Smooth muscle cell (in vitro differentiated cells): Measurements from ENCODE around the gene BAIAP2. TPM values are rescaled to one million over a fixed set of nuclear protein-coding genes. Genes with fewer than 3 reads are reported as not detected.

Experiments used
- DNase-seq: peaks from one replicate; lab custom pipeline; 2025; ENCODE audit not compliant: unreplicated experiment; lab: John Stamatoyannopoulos, UW
- H2AFZ ChIP-seq: fragments of 200-600 bp; sonication (generic); 2 replicates; pipeline ENCODE4 v1.6.0; 2016; ENCODE audit warnings: antibody characterized with exemption, low read depth, mild to moderate bottlenecking
- H3F3A ChIP-seq: fragments of 200-600 bp; sonication (generic); 2 replicates; pipeline ENCODE4 v1.6.0; 2017; ENCODE audit warnings: antibody characterized with exemption, low read depth
- H3K27ac ChIP-seq: fragments of 200-600 bp; sonication (generic); 2 replicates; pipeline ENCODE4 v1.5.1; 2016; ENCODE audit warnings: low read depth, mild to moderate bottlenecking
- H3K27me3 ChIP-seq: fragments of 200-600 bp; sonication (generic); 2 replicates; pipeline ENCODE4 v1.6.1; 2016; ENCODE audit warnings: low read depth, mild to moderate bottlenecking
- H3K36me3 ChIP-seq: fragments of 200-600 bp; sonication (generic); 2 replicates; pipeline ENCODE4 v1.5.1; 2016; ENCODE audit warnings: low read depth
- H3K4me1 ChIP-seq: fragments of 200-600 bp; sonication (generic); 2 replicates; pipeline ENCODE4 v1.5.1; 2016; ENCODE audit warnings: low read depth
- H3K4me2 ChIP-seq: fragments of 200-600 bp; sonication (generic); 2 replicates; pipeline ENCODE4 v1.6.0; 2016; ENCODE audit warnings: mild to moderate bottlenecking
- H3K4me3 ChIP-seq: fragments of 200-600 bp; sonication (generic); 2 replicates; pipeline ENCODE4 v1.5.1; 2016; ENCODE audit warnings: mild to moderate bottlenecking
- H3K79me2 ChIP-seq: fragments of 200-600 bp; sonication (generic); 2 replicates; pipeline ENCODE4 v1.6.0; 2016; ENCODE audit warnings: low read depth, mild to moderate bottlenecking
- H3K9ac ChIP-seq: fragments of 200-600 bp; sonication (generic); 2 replicates; pipeline ENCODE4 v1.6.0; 2016; ENCODE audit warnings: low read depth
- H3K9me3 ChIP-seq: fragments of 200-600 bp; sonication (generic); replicated peaks from 2 replicates; pipeline ENCODE4 v1.5.1; 2016; ENCODE audit warnings: low read depth
- H4K20me1 ChIP-seq: fragments of 200-600 bp; sonication (generic); 2 replicates; pipeline ENCODE4 v1.6.0; 2016; ENCODE audit warnings: low read depth
- CTCF ChIP-seq: fragments of 200-600 bp; sonication (generic); IDR thresholded peaks from 2 replicates; pipeline ENCODE4 v1.5.1; 2017; ENCODE audit warnings: borderline replicate concordance, mild to moderate bottlenecking, antibody characterized with exemption; ENCODE audit not compliant: insufficient read depth, poor library complexity, severe bottlenecking
- WGBS: methylation state at CpG from one replicate; pipeline ENCODE4 v1.1.7; 2016; ENCODE audit warnings: low lambda C conversion rate; 5-methylcytosine and 5-hydroxymethylcytosine counted together
- polyA plus RNA-seq: library from polyadenylated mRNA; unstranded; fragments of >200 nt; fragmentation: Nextera tagmentation; extraction: Ambion mirVana; gene quantifications from 2 replicates; pipeline ENCODE4 v1.2.1, GENCODE V29; 2016
- total RNA-seq: library from RNA; depleted of rRNA; stranded (reverse); fragments of >200 nt; gene quantifications from 2 replicates; pipeline ENCODE4 v1.2.3, GENCODE V29; 2014

BAIAP2 gene
- total and polyA plus RNA-seq, 2 experiments from 2014 or later: 26.6 to 41.9 TPM

- no peaks in the 10 kb centered on the region for H3K9me3 ChIP-seq
- peaks cover 8% of the 10 kb centered on the region for H3K4me1 ChIP-seq
- H3K4me2 ChIP-seq: peak overlapping the region; percentile 89
- no peak for TF ChIP-seq CTCF
- 22% methylated on average over 19 of the region's 72 CpGs for WGBS
- no peaks in the 10 kb centered on the region for H4K20me1 ChIP-seq
- H3K79me2 ChIP-seq: no peaks in the 10 kb centered on the region
- H2AFZ ChIP-seq: no peak overlapping the region
- H3K4me3 ChIP-seq: peak overlapping the region; percentile 42
- no peaks in the 10 kb centered on the region for H3F3A ChIP-seq
- no peak overlapping the region for H3K27ac ChIP-seq
- peaks cover 37% of the 10 kb centered on the region for H3K27me3 ChIP-seq
- no peak for DNase-seq
- H3K9ac ChIP-seq: no peak overlapping the region
- no peaks in the 10 kb centered on the region for H3K36me3 ChIP-seq
Measured at GRCh38 chr17:81003711-81004475, 31.1 kb upstream of the BAIAP2 start.

GRCh38 chr17:81006891-81007290 lies 28.1 kb upstream of the BAIAP2 start:
- Histone ChIP-seq H3K79me2 (no peaks in the 10 kb centered on the region), H3K9ac (no peak overlapping the region), H4K20me1 (no peaks in the 10 kb centered on the region), H3K4me1 (peaks cover 8% of the 10 kb centered on the region), H3F3A (no peaks in the 10 kb centered on the region), H3K27ac (no peak overlapping the region), H3K9me3 (peaks cover 3% of the 10 kb centered on the region), H3K27me3 (peaks cover 37% of the 10 kb centered on the region), H3K4me3 (no peak overlapping the region), H3K36me3 (no peaks in the 10 kb centered on the region), H3K4me2 (no peak overlapping the region), H2AFZ (no peak overlapping the region)
- TF ChIP-seq CTCF: no peak
- 83% methylated on average over 10 of the region's 10 CpGs for WGBS
- DNase-seq: no peak

GRCh38 chr17:81008140-81008539 lies 26.8 kb upstream of the BAIAP2 start:
- no peaks in the 10 kb centered on the region for H3K79me2 ChIP-seq
- no peak for DNase-seq
- peaks cover 37% of the 10 kb centered on the region for H3K27me3 ChIP-seq
- TF ChIP-seq CTCF: no peak
- H4K20me1 ChIP-seq: no peaks in the 10 kb centered on the region
- peaks cover 8% of the 10 kb centered on the region for H3K4me1 ChIP-seq
- H2AFZ ChIP-seq: no peak overlapping the region
- no peak overlapping the region for H3K9ac ChIP-seq
- no peaks in the 10 kb centered on the region for H3K36me3 ChIP-seq
- peaks cover 3% of the 10 kb centered on the region for H3K9me3 ChIP-seq
- H3K4me2 ChIP-seq: no peak overlapping the region
- WGBS: 66% methylated on average over 11 of the region's 11 CpGs
- no peaks in the 10 kb centered on the region for H3F3A ChIP-seq
- no peak overlapping the region for H3K27ac ChIP-seq
- H3K4me3 ChIP-seq: no peak overlapping the region

GRCh38 chr17:81009136-81009535 lies 25.8 kb upstream of the BAIAP2 start:
- Histone ChIP-seq H3K9me3 (peaks cover 3% of the 10 kb centered on the region), H3K4me3 (no peak overlapping the region), H3K79me2 (no peaks in the 10 kb centered on the region), H3K36me3 (no peaks in the 10 kb centered on the region), H3K27ac (no peak overlapping the region), H3K4me2 (no peak overlapping the region), H3K4me1 (peaks cover 5% of the 10 kb centered on the region), H2AFZ (no peak overlapping the region), H3F3A (no peaks in the 10 kb centered on the region), H3K9ac (no peak overlapping the region), H3K27me3 (peaks cover 28% of the 10 kb centered on the region), H4K20me1 (no peaks in the 10 kb centered on the region)
- 79% methylated on average over 14 of the region's 14 CpGs for WGBS
- no peak for TF ChIP-seq CTCF
- DNase-seq: no peak
